ENCODE measurements around the gene ZNF423. TPM values are rescaled to one million over a fixed set of nuclear protein-coding genes. Genes with fewer than 3 reads are reported as not detected.

ZNF423 gene
- total and polyA plus RNA-seq, 2 of the 13 experiments (the other 11 are each of a cell fraction or from before 2014, with no cell fraction given) = 0.07 to 0.31 TPM

DNA sequence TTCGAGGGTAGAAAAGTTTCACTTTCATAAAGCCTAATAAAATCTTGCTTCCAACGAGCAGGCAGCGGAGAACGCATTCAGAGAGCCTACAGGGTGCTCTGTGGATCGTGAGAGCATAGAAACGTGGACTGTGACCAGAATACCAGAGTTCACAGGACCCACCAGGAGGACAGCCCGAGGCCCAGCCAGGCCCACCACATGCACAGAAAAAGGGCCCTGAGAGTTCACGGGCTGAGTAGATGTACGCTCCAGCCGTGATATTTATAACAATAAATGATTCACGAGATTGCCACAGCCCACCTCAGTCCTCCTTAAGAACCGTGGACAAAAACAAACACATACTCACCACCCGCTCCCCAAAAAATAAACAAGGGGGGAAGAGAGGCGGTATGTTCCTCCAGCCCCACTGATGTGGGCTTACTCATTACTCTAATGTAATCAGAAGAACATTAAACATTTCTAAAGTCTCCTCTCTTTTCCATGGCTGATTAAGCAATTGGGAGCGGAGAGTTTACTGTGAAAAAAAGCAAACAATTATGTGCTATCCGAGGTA, 275.1 kb downstream of the ZNF423 start:
- TF ChIP-seq, protein P1, sequence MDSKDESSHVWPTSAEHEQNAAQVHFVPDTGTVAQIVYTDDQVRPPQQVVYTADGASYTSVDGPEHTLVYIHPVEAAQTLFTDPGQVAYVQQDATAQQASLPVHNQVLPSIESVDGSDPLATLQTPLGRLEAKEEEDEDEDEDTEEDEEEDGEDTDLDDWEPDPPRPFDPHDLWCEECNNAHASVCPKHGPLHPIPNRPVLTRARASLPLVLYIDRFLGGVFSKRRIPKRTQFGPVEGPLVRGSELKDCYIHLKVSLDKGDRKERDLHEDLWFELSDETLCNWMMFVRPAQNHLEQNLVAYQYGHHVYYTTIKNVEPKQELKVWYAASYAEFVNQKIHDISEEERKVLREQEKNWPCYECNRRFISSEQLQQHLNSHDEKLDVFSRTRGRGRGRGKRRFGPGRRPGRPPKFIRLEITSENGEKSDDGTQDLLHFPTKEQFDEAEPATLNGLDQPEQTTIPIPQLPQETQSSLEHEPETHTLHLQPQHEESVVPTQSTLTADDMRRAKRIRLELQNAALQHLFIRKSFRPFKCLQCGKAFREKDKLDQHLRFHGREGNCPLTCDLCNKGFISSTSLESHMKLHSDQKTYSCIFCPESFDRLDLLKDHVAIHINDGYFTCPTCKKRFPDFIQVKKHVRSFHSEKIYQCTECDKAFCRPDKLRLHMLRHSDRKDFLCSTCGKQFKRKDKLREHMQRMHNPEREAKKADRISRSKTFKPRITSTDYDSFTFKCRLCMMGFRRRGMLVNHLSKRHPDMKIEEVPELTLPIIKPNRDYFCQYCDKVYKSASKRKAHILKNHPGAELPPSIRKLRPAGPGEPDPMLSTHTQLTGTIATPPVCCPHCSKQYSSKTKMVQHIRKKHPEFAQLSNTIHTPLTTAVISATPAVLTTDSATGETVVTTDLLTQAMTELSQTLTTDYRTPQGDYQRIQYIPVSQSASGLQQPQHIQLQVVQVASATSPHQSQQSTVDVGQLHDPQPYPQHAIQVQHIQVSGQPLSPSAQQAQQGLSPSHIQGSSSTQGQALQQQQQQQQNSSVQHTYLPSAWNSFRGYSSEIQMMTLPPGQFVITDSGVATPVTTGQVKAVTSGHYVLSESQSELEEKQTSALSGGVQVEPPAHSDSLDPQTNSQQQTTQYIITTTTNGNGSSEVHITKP (CRISPR knock-in tag; IDR thresholded peaks at IDR 0.05; ENCODE audit: low read depth) = no peak
- TF ChIP-seq ZNF17 (CRISPR knock-in tag; IDR thresholded peaks at IDR 0.05) (no peak), ETV6 (CRISPR knock-in tag; conservative IDR thresholded peaks at IDR 0.05) (no peak), ZNF484 (CRISPR knock-in tag; IDR thresholded peaks at IDR 0.05; ENCODE audit: borderline replicate concordance, low read depth) (no peak), FOXM1 (CRISPR knock-in tag; IDR thresholded peaks at IDR 0.05) (no peak), NAIF1 (CRISPR knock-in tag; IDR thresholded peaks at IDR 0.05; ENCODE audit: borderline replicate concordance) (no peak), ZNF547 (CRISPR knock-in tag; IDR thresholded peaks at IDR 0.05) (no peak)
- ATAC-seq (no peak), FAIRE-seq (no peak), DNase-seq (ENCODE audit: low spot score) (no peak)
- BruUV-seq (replicated peaks) = no TSS peak
- ChIA-PET CTCF (ENCODE audit: low intra/inter-chr PET ratio, low total read pairs) (no interaction called here), POLR2A (no interaction called here)
- H3K4me2 ChIP-seq (ENCODE audit: low read depth, low read length) = no peak overlapping the region
- intact Hi-C loops (cut with micrococcal nuclease; ENCODE audit: unreplicated experiment) = no loop called here
- no peaks in the 10 kb centered on the region for H3K79me2 ChIP-seq (ENCODE audit: insufficient read depth, low read length)
- H3K27me3 ChIP-seq (ENCODE audit: control insufficient read depth in 1 of 2, insufficient read depth in 2 of 2, low read length in 2 of 2) = peaks cover 2 to 32% of the 10 kb centered on the region in 2 experiments; a peak in 3 of 5 replicates
- no peak overlapping the region for H3K4me3 ChIP-seq (replicated peaks in 1 of 3; ENCODE audit: insufficient read depth in 1 of 3, low read depth in 2 of 3, low read length in 3 of 3)
- H3K9me3 ChIP-seq (ENCODE audit: low read length) = no peaks in the 10 kb centered on the region
- no peak overlapping the region for H2AFZ ChIP-seq (ENCODE audit: low read length)
- in situ Hi-C loops (cut with HindIII; ENCODE audit: extremely low pct_ligation_motif_present, low pct_unique_long_range_greater_than_20kb) = no loop called here
- no peaks in the 10 kb centered on the region for H4K20me1 ChIP-seq (ENCODE audit: insufficient read depth, low read length)
- H3K27ac ChIP-seq (ENCODE audit: extremely low read length, insufficient read depth, low read length) = no peak overlapping the region
- no peaks in the 10 kb centered on the region for H3K4me1 ChIP-seq (ENCODE audit: insufficient read depth, low read length)
- WGBS (ENCODE audit: low lambda C conversion rate) = 6% methylated on average over 16 of the region's 16 CpGs
- no peaks in the 10 kb centered on the region for H3K36me3 ChIP-seq (replicated peaks in 1 of 2; ENCODE audit: control insufficient read depth in 1 of 2, insufficient read depth in 2 of 2, low read length in 2 of 2)
- no peak overlapping the region for H3K9ac ChIP-seq (ENCODE audit: insufficient read depth, low read depth, low read length)

All from HepG2 (cell line).